Stimulated activated CD8-positive, alpha-beta memory T cell treated with anti-CD3 and anti-CD28 coated beads, Interleukin-15, amount 100 ng/mL, for 1 hour (primary cell): ENCODE results near the gene ARID3C.

Source experiments
- DNase-seq: peaks from one replicate; pipeline ENCODE4 v3.0.0-alpha.2; 2020; ENCODE audit warnings: low read depth

ARID3C gene

GRCh38 chr9:34577400-34578240 lies 51.2 kb downstream of the ARID3C start:
- no peak for DNase-seq

DNA sequence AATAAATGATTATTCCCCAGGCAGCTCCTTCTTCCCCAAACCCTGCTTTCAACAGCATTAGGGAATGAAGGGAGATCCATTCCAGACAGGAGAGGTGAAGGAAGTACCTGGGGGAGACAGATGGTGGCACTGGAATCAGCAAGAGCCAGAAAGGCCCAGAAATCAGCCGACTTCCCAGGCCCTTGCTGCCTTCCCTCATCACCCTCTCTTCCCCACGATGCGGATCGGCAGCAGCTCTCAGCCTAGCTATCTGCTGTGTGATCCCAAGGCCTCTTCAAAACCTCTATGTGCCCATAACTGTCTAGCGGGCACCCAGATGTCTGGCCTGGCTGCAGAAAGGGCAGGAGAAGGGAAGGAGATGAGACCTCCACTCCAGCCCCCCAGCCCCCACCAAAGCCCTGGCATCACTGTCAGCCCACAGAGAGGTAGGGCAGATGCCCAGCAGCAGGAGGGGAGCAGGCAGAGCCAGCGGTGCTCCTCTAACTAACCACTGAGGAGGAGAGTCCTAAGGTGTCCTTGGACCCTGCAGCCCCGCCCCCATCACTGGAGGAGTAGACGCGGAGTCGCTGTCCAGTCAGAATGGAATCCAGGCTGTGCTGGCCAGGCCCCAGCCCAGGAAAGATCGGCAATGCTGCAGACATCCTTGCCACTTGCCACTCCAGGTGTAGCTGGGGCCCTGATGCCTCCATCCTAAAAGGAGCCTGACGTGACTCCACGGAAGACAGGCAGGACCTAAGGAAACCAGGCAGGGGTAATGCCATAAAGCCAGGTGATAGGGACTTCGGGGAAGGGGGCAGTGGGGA lies 52.1 kb downstream of the ARID3C start:
- DNase-seq, result no peak

- DNase-seq, result no peak
These were observed 52.8 kb downstream of the ARID3C start for GRCh38 chr9:34575862-34576596.

DNA sequence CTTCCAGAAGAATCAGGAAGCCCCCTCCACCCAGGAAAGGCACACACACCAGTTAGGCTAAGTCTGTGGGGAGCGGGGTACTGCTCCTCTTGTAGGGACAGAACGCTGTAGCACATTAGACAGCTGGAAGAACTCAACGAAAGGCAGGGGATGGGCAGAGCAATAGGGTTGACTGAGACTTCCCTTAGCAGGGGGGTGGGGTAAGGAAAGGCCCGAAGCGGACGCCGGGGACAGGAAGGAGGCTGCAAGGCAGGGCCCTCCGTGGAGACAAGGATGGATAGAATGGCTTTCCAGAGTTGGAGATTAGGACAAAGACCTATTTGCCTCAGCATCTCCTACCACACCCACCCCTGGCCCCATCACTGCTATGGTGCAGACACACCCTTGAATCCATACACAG lies 53.6 kb downstream of the ARID3C start:
- DNase-seq, result no peak

GRCh38 chr9:34574571-34574970 lies 54.3 kb downstream of the ARID3C start:
- no peak for DNase-seq

DNA sequence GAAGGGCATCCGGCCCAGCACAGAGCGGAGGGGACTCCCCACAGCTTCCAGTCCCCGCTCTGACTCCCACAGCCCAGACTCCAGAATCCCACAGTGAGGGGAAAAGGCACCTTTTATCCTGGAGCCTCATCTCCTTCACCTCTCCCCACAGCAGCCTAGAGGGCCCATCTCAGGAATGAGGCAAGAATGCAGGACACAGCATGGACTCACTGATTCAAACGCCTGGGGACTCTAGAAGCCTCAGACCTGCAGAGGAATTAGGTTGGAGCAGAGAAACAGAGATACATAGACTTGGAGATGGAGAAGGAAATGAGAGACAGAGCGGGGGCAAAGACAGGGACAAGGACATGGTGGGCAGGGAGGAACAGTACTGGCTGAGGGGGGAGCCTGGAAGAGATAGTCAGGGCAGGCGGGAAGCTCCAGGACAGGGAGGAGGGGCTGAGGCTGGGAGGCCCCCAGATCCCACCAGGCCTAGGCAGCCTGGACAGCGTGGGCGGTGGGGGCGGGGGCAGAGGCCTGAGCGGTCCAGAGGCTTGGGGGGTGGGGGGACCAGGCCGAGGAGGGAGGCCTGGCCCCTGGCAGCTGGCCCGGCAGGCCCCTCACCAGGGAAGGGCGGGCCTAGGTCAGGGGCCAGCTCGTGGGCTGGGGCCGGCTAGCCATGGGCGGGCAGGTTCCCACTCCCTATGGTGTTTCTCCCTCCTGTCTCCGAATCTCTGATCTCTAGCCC lies 55.1 kb downstream of the ARID3C start:
- no peak for DNase-seq

DNA sequence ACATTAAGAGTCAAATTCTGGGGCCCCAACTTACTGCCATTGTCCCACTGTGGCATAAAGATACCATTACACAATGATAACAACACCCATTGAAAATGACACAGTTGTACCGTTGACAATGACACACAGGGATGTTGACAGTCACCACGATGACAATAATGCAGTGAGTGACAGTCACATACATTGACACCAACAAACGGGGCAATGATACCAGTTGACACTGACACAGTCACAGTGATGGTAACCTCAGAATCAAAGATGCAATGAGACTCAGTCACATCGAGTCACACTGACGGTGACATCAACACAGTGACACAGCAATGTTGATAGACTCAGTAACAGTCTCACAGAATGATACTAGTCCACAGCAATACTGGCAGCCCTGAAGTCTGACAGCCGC lies 56.2 kb downstream of the ARID3C start:
- DNase-seq, result no peak

GRCh38 chr9:34572092-34572491 lies 56.8 kb downstream of the ARID3C start:
- no peak for DNase-seq

DNA sequence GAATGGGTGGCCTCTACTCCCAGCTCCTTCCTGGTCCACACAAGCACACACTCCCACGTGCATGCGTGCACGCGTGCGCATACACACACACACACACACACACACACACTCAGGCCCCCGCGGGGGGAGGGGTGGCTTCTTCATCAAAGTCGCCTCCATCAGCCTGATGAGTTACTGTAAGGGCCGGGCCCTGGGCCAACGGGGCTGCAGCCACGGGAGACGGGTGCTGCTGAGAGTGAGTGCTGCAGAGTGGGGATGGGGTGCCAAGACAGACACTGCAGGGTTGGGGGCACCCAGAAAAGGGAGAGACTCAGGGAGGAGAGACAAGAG lies 57.4 kb downstream of the ARID3C start:
- DNase-seq, result no peak
